Amygdala (tissue), 56 donors: ENCODE data around the gene EXPH5.

Experiments used
- DNase-seq, 56 donors: peaks; one replicate each; lab custom pipeline; 2025; lab: John Stamatoyannopoulos, UW

The EXPH5 gene

DNA sequence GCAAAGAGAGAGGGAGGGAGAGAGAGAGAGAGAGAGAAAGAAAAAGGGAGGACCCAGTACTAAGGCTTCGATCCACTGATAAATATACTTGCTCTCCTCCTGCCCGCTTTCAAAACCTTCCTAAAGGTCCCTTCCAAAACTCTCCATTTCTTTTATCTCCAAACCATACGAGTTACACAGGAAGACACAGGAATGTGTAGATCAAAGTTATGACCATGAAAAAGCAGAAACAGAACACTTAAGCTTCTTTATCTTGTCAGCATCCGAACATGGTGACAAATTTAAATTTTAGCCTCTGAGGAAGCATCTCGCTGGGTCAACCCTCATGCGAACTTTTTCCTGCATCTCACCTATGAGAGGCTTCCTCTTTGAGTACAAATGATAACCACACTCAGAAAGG, 66.2 kb downstream of the EXPH5 start:
- DNase-seq, result no peak

DNA sequence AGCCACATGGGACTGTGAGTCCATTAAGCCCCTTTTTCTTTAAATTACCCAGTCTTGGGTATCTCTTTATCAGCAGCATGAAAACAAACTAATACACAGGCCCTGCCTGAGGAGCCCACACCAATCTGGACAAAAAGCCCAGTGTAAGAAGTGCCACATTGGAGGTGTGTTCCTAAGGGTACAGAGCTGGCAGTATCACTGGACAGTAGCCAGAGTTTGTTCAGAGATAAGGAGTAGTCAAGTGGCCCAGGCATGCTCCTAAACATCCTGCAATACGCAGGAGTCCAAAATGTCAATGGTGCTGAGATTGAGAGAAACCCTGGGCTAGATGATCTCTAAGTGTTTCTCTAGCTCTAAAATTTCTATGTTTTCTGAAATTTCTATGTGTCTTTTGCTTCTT, 68.4 kb downstream of the EXPH5 start:
- DNase-seq, result no peak

DNA sequence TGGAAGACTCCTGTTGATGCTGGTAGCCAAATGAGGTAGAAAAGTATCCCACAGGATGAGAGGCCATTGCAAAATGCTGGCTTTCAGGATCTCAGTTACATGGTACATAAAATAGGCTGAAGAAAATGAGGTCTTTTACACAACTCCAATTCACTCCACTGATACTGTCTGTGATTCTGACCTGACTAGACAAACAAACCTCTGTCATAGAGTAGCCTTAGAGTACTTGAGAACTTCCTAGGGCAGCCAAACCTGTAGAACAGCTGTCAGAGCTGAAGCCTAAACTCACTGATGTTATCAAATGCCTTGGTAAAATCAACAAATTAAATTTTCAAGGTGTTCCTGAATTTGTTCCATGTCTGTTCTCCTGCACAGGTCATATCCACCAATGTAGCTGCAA, 69.1 kb downstream of the EXPH5 start:
- DNase-seq, result no peak

- DNase-seq, result no peak
Measured at GRCh38 chr11:108522318-108522717, 71.2 kb downstream of the EXPH5 start.

- no peak for DNase-seq
Measured at GRCh38 chr11:108518581-108518980, 75.0 kb downstream of the EXPH5 start.

- DNase-seq, result no peak
Measured at GRCh38 chr11:108516125-108516524, 77.4 kb downstream of the EXPH5 start.

DNA sequence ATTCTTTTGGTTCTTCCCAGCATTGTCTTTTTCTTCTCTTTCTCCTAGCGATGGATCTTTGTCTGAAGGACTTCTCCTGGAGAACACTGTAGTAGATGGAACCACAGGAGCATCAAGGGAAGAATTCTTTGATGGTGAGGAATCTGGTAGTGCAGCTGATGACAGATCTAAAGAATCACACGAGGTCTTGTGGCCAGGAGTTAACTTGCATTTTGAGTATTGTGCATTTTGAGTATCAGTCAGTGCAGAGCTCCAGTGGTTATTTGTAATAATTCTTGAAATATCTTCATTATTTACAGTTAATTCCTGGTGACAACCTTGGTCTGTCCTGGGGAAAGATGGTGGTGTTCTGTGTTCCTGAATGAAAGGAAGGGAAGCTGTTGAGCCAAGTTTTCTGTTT, 80.9 kb downstream of the EXPH5 start:
- no peak for DNase-seq

DNA sequence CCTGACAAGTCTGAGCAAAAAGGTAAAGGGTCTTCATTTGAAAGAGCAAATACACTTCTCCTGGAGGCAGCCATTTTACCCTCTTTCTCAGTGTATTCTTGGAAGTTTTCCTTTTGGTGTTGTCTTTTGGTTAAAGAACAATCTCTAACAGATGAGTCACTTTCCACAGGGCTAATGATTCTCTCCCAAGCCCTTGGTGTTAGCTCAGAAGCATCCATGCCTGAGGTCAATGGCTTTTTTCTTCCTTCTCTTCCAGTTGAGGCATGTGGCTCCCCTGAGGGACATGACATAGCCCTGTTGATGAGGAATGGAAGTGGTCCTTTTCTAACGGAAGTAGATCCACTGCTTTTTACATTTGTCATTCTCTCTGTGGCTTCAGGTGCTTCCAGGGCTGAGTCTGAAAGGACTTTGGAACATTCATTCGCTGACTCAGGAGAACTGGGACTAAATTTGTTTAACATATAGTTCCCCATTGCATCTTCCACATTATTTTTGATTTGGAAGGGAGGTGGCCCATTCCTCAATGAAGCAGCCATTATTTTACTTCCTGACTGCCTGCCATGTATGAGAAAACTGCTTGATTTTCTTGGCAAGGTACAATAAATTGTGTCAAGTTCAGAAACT, 81.6 kb downstream of the EXPH5 start:
- no peak for DNase-seq

DNA sequence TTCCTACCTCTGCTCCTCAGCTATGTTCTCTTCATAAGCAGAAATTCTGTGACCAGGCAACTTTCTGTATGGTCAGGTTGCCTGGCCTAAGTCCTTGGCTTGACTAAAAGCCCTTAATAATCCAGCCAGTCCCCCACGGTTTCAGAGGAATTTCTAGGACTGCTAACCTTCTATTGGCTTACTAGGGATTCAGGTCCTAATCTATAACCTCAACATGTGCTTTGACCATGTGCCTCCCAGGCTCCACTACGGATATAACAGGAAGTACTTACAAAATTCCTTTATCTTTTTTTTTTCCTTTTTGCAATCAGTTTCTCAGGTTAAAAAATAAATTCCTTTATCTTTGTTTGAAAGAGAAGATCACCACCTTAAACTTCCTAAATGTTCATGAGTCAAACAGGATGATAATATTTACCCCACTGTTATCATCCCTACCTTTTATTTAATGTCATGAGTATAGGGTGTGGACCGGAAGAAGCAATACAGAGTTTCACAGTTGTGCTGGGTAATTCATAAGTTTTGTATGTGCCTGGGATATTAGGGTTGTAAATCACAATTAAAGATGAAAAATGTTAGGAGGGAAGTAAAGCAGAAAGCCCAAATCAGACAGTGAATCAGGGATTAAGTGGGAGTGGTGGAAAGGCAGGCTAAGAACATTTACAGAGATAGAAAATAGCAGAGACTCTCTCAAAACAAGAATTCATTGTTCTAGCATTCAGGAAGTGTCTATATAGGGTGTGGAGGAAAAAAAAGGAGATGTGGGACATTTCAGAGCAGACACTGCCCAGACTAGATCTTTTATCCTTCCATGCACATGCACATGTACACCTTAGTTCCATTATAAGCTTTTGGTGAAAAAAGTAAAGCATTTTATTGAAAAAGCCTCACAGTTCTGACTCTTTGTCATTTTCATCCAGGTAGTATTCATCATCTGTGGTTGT, 84.6 kb downstream of the EXPH5 start:
- no peak for DNase-seq

DNA sequence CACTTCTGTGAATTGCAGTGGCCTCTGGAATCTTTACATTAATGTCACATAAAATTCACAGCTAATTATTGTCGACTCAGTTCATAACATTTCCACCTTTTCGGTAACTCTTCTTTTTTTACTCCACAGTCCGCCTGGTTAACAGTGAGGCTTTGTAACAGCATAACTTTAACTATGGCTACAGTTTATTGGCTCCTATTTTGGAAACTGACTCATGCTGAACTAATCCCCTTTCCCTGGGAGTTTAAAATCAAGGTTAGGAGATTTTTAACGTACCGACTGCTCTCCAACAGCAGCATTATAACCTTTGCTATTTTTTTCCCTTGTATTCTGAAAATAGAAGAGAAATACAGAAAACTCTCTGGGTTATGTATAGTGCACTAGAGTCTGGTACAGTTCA, 92.2 kb downstream of the EXPH5 start:
- DNase-seq, result no peak

DNA sequence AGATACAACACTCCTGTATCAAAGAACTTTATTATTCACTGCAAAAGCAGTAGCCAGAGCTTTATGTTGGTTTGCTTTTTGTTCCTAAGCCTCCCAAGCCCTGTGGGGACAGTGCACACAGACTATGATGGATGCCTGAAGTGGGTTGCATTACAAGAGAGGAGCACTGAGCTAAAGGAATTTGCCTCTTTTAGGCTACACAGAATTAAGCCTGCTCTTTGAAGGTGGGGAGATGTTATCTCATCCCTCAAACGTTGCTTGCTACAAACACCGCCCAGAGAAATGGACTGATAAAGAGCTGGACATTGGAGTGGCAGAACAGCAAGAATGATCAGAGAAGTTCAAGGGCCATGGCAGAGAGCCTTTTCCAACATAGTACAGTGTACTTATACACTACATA, 92.8 kb downstream of the EXPH5 start:
- DNase-seq, result no peak

DNA sequence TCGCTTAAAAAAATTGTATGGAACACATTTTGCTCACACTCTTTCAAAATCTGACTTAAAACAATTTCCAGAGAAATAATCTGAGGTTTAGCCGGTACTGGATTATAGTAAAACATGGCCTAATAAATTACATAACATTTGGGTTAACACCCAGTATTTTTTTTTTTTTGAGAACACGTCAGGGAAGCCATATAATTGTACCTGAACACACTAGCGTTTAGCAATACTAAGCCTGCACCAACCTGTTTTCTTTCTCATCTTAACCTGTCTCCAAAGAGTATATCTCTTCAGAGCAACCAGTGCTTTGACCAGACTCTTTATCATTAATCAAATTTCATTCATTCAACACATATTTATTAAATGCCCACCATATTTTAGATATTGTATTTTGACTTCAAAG, 93.4 kb downstream of the EXPH5 start:
- DNase-seq, result no peak

GRCh38 chr11:108498816-108499408, 94.7 kb downstream of the EXPH5 start:
- no peak for DNase-seq

DNA sequence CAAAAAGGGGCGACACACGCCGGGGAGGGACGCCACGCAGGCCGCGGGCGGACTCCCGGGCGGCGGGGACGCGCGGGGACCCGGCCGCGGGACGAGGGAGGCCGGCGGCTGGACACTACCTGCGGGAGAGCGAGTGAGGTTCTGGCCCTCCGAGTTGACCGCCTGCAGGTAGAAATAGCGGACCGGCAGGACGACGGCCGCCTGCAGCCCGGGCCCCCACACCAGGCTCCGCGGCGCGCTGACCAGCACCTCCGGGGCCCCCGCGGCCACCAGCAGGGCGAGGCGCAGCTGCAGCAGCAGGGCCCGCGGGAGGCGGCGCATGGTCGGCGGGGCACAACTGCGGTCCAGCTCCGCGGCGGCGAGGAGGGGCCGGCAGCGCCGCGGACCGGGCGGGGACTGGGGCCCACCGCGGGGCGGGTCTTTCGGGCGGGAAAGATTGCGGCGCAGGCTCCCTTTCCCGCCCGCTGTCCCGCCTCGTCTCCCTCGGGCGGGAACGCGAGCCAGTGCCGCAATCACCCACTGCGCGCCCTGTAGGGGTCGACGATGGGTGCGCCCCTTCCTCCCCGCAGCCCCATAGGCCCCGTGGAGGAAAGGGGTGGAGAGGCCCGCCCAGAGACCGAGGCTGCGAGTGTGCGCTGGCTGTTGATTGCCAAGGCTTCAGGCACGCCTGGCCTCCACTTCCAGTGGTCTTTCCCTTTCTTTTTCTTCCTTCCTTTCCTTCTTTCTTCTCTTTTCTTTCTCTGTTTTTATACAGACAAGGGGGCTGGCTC, 95.3 kb downstream of the EXPH5 start, which contains the start of gene POGLUT3:
Gene POGLUT3, minus strand, starts transcription at position 339 of the 770 bp plus-strand sequence. Its CDS starts 18 bp downstream, at position 321.
- DNase-seq, result peak in 33 of 56 donors; percentile 8 to 54 (median 33)

GRCh38 chr11:108497317-108498045, 96.1 kb downstream of the EXPH5 start:
- DNase-seq, result peak in 49 of 56 donors; percentile 8 to 66 (median 38)

- DNase-seq, result no peak
Measured at GRCh38 chr11:108496643-108497256, 96.8 kb downstream of the EXPH5 start.

DNA sequence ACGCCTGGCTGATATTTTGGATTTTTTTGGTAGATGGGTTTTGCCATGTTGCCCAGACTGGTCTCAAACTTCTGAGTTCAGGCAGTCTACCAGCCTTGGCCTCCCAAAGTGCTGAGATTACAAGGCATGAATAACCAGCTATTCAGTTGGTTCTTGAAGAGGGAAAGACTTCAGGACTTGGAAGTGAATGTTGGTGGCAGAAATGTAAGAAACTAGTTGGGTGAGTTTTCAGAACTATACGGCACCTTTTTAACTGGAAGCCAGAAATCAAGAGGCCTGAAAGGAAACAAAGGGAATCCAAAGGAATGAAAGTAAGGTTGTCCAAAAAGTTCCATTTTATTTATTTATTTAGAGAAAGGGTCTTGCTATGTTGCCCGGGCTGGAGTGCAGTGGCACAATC, 98.2 kb downstream of the EXPH5 start:
- no peak for DNase-seq

- DNase-seq, result no peak
Measured at GRCh38 chr11:108494182-108494581, 99.4 kb downstream of the EXPH5 start.

DNA sequence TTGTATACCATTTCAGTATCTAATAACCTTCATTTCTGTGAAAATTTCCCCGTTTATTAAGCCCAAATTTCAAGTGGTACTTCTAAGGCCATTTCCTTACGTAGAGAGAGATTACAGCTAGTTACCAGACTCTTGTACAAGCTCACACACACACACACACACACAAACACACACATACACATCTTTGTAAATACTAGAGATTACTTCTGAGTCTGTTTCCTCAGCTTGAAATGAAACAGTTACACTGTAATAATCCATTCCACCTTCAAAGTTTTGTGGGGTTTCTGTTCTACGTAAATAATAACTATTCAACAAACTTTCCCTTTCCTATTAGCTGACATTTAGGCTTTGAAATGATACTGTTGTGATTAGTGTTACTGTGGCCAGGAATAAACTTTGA, 101.6 kb downstream of the EXPH5 start:
- no peak for DNase-seq

DNA sequence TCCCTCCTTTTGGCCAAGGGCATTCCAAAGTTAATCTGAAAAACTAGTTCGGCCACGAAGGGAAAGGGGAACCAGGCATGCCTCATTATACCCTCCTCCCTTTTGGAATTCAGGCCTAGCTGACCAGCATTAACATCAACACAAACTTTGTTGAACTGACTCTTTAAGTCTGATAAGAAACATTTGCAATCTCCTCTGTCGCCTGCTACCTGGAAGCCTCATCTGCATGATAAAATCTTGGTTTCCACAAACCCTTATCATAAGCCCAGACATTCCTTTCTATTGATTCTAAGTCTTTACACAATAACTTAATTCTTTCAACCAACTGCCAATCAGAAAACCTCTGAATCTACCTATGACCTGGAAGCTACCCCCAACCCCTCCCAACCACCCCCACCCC, 106.7 kb downstream of the EXPH5 start:
- no peak for DNase-seq
